A549 (cell line): ENCODE data around the gene FAR2. TPM values are rescaled to one million over a fixed set of nuclear protein-coding genes. Genes with fewer than 3 reads are reported as not detected.

Experiments used
- ATAC-seq, 2 experiments: fragments of 200-7000 bp in 1 of 2; fragments of >200 bp in 1 of 2; cut with Nextera tagmentation in 1 of 2; cut with Tn5 transposase in 1 of 2; 3 replicates each; pipeline versions ENCODE4 v1.8.0 to v1.9.1; 2018 to 2020; ENCODE audit warnings: mild to moderate bottlenecking in 1 of 2, moderate library complexity in 1 of 2
- CTCF ChIA-PET: fragments of 300-600 bp; sonication (Branson Sonifier 250); formaldehyde crosslinking; extraction: SDS; loops from one replicate; lab custom pipeline; 2021; ENCODE audit warnings: antibody characterized with exemption, inconsistent platforms; lab: Yijun Ruan, JAX
- POLR2A ChIA-PET: fragments of 350-600 bp; formaldehyde crosslinking; extraction: SDS; loops from one replicate; lab custom pipeline; 2021; ENCODE audit warnings: antibody characterized with exemption, inconsistent platforms; lab: Yijun Ruan, JAX
- DNase-seq, 2 experiments: peaks; one replicate each; pipeline versions ENCODE4 v3.0.0 to v3.0.0-alpha.2; 2011 to 2016; ENCODE audit warnings: low read depth in 1 of 2, low spot score in 1 of 2
- FAIRE-seq: peaks from 2 replicates; lab custom pipeline; 2011; peaks lifted over from hg19 to GRCh38; lab: Jason Lieb, UNC
- H3K27ac ChIP-seq, 2 experiments: fragments of >200 bp; sonication (Bioruptor Twin); formaldehyde crosslinking; 3 replicates each; pipeline ENCODE4 v1.5.1; 2016 to 2017
- H3K4me1 ChIP-seq: fragments of >200 bp; sonication (Bioruptor Twin); formaldehyde crosslinking; 3 replicates; pipeline ENCODE4 v1.6.1; 2016
- H3K4me2 ChIP-seq: fragments of >200 bp; sonication (Bioruptor Twin); formaldehyde crosslinking; 3 replicates; pipeline ENCODE4 v1.6.1; 2016
- H3K4me3 ChIP-seq: fragments of >200 bp; sonication (Bioruptor Twin); formaldehyde crosslinking; 3 replicates; pipeline ENCODE4 v1.5.1; 2016
- H3K9me3 ChIP-seq: fragments of >200 bp; sonication (Bioruptor Twin); formaldehyde crosslinking; 3 replicates; pipeline ENCODE4 v1.6.1; 2016
- CBX2 ChIP-seq: fragments of 200-600 bp; sonication (generic); IDR thresholded peaks from 2 replicates; pipeline ENCODE4 v1.6.1; 2016; ENCODE audit warnings: low read depth, mild to moderate bottlenecking, borderline replicate concordance
- CBX8 ChIP-seq: fragments of 200-600 bp; sonication (generic); IDR thresholded peaks from 2 replicates; pipeline ENCODE4 v1.6.1; 2016
- EHF ChIP-seq: fragments of 250-450 bp; sonication (Bioruptor Pico); IDR thresholded peaks from 2 replicates; pipeline ENCODE4 v1.5.0; 2020; ENCODE audit warnings: mild to moderate bottlenecking
- EHMT2 ChIP-seq: fragments of 200-600 bp; sonication (generic); IDR thresholded peaks from 2 replicates; pipeline ENCODE4 v1.6.1; 2016; ENCODE audit warnings: antibody characterized with exemption, low read depth, mild to moderate bottlenecking, moderate library complexity
- EP300 ChIP-seq, 2 experiments: fragments of >200 bp; sonication (Bioruptor Twin); formaldehyde crosslinking; IDR thresholded peaks; 2 replicates in 1 of 2; 3 replicates in 1 of 2; pipeline ENCODE4 v1.6.1; 2016 to 2017
- ESRRA ChIP-seq: fragments of 150-350 bp; IDR thresholded peaks from 2 replicates; pipeline ENCODE4 v1.6.1; 2014; ENCODE audit warnings: mild to moderate bottlenecking, low read length, borderline replicate concordance
- GATA3 ChIP-seq: IDR thresholded peaks from 2 replicates; pipeline ENCODE4 v1.6.1; 2012; ENCODE audit warnings: borderline replicate concordance
- HOXA7 ChIP-seq: fragments of 250-450 bp; sonication (Bioruptor Pico); IDR thresholded peaks from 2 replicates; pipeline ENCODE4 v1.5.0; 2020; ENCODE audit warnings: mild to moderate bottlenecking, moderate library complexity
- HOXB13 ChIP-seq: fragments of 250-450 bp; sonication (Bioruptor Pico); IDR thresholded peaks from 2 replicates; pipeline ENCODE4 v1.5.0; 2020; ENCODE audit warnings: low read depth, mild to moderate bottlenecking, moderate library complexity
- HOXB5 ChIP-seq: fragments of 250-450 bp; sonication (Bioruptor Pico); IDR thresholded peaks from 2 replicates; pipeline ENCODE4 v1.5.0; 2020; ENCODE audit warnings: mild to moderate bottlenecking, moderate library complexity
- JUN ChIP-seq, 2 experiments: fragments of >200 bp; sonication (Bioruptor Twin); formaldehyde crosslinking; IDR thresholded peaks; 2 replicates in 1 of 2; 3 replicates in 1 of 2; pipeline ENCODE4 v1.6.1; 2016 to 2017
- JUNB ChIP-seq: fragments of >200 bp; sonication (Bioruptor Twin); formaldehyde crosslinking; IDR thresholded peaks from 2 replicates; pipeline ENCODE4 v1.6.1; 2016
- KDM1A ChIP-seq: fragments of 200-600 bp; sonication (generic); IDR thresholded peaks from 2 replicates; pipeline ENCODE4 v1.6.1; 2016; ENCODE audit warnings: low read depth, mild to moderate bottlenecking
- KDM5A ChIP-seq: fragments of 200-600 bp; sonication (generic); IDR thresholded peaks from 2 replicates; pipeline ENCODE4 v1.6.1; 2016; ENCODE audit warnings: antibody characterized with exemption, mild to moderate bottlenecking
- MAZ ChIP-seq: fragments of 150-350 bp; IDR thresholded peaks from 2 replicates; pipeline ENCODE4 v1.6.1; 2014; ENCODE audit warnings: antibody characterized with exemption, low read depth, low read length, borderline replicate concordance
- NFE2L2 ChIP-seq: fragments of 150-350 bp; conservative IDR thresholded peaks from 2 replicates; pipeline ENCODE4 v1.6.1; 2014; ENCODE audit warnings: low read length
- RFX5 ChIP-seq: fragments of 450-650 bp; IDR thresholded peaks from 2 replicates; pipeline ENCODE4 v1.7.1; 2014; ENCODE audit warnings: antibody characterized with exemption, mild to moderate bottlenecking, moderate library complexity
- ZC3H11A ChIP-seq: fragments of 450-650 bp; IDR thresholded peaks from 2 replicates; pipeline ENCODE4 v1.6.1; 2014; ENCODE audit warnings: antibody characterized with exemption, mild to moderate bottlenecking
- ZFP36 ChIP-seq: fragments of 450-650 bp; IDR thresholded peaks from 2 replicates; pipeline ENCODE4 v1.6.1; 2014; ENCODE audit warnings: borderline replicate concordance; ENCODE audit not compliant: partially characterized antibody
- WGBS: methylation state at CpG from one replicate; pipeline ENCODE4 v1.1.6; 2017; ENCODE audit errors: missing lambda C conversion rate; 5-methylcytosine and 5-hydroxymethylcytosine counted together
- polyA plus RNA-seq, 4 experiments: library from polyadenylated mRNA; depleted of rRNA in 3 of 4; stranded (reverse); fragments of >200 nt; fragmentation: RNase III in 1 of 4; extraction: RNeasy Plus Mini Kit Qiagen cat#74134 plus additional on column Dnase treatment in 1 of 4; gene quantifications; 2 replicates in 3 of 4; 3 replicates in 1 of 4; pipeline ENCODE4 v1.2.3, GENCODE V29; 2011 to 2017
- TF ChIP-seq, protein P1 (sequence below): fragments of 450-650 bp; IDR thresholded peaks from 2 replicates; pipeline ENCODE4 v1.6.1; 2014; ENCODE audit warnings: antibody characterized with exemption
- TF ChIP-seq, protein P2 (sequence below): fragments of 250-450 bp; sonication (Bioruptor Pico); IDR thresholded peaks from 2 replicates; pipeline ENCODE4 v1.5.0; 2021; ENCODE audit warnings: mild to moderate bottlenecking, moderate library complexity, borderline replicate concordance
- TF ChIP-seq, protein P3 (sequence below): fragments of >200 bp; sonication (Bioruptor Twin); formaldehyde crosslinking; IDR thresholded peaks from 2 replicates; pipeline ENCODE4 v1.6.1; 2016
- TF ChIP-seq, protein P4 (sequence below): IDR thresholded peaks from 2 replicates; pipeline ENCODE4 v1.6.1; 2012

Gene FAR2
- polyA plus RNA-seq, 2 of the 4 experiments (the other 2 are of a cell fraction): 0.06 TPM; not detected in 1

DNA sequence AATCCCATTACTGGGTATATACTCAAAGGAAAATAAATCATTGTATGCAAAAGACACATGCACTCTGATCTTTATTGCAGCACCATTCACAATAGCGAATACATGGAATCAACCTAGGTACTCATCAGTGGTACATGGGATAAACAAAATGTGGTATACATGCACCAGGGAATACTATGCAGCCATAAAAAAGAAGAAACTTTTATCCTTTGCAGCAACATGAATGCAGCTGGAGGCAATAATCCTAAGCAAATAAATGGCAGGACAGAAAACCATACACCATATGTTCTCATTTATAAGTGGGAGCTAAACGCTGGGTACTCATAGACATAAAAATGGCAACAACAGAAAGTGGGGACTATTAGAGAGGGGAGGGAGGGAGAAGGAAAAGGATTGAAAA lies 216.0 kb downstream of the FAR2 start:
- Histone ChIP-seq H3K4me3 (no peak overlapping the region), H3K9me3 (no peaks in the 10 kb centered on the region)
- TF ChIP-seq KDM1A (0 out of 2 replicates have a peak, but pooled peaks have one; percentile 22), EHMT2 (no peak)
- TF ChIP-seq, all 56 proteins: peak for 1
- 94% methylated on average over 2 of the region's 2 CpGs for WGBS
- Histone ChIP-seq H3K4me2 (no peak overlapping the region), H3K4me1 (no peaks in the 10 kb centered on the region), H3K27ac (no peak overlapping the region)
- CTCF ChIA-PET: interaction anchor here (2.1 kb wide), 1 partner anchor 12 kb away, joined by 5 read pairs; no protein-coding TSS in a partner anchor
- FAIRE-seq: no peak
- POLR2A ChIA-PET: no interaction called here
- ATAC-seq: no peak
- no peak for DNase-seq

DNA sequence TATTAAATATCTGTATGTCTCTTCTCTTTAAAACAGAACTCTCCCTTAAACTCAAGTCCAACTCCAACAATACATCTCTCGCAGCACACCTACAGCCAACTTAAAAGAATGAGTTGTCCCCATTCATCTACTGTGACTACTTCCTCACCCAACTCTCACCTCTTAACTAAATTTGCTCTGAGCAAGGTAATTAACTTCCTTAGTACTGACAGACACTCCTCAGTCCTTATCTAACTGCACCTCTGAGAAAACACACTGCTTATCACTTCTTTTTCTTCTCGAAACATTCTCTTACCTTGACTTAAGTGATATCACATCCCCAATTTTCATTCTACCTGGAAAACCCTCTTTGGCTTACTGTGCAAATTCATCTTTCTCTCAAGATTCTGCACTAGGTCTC lies 224.9 kb downstream of the FAR2 start:
- no peak overlapping the region for H3K4me3 ChIP-seq
- FAIRE-seq (no peak), DNase-seq (no peak)
- H3K27ac ChIP-seq: no peak overlapping the region
- H3K4me1 ChIP-seq: no peaks in the 10 kb centered on the region; the same call in 2 of the 3 replicates
- 94% methylated on average over 2 of the region's 2 CpGs for WGBS
- POLR2A ChIA-PET: no interaction called here
- H3K4me2 ChIP-seq: no peak overlapping the region
- H3K9me3 ChIP-seq: peaks cover 4% of the 10 kb centered on the region; the same call in 1 of the 3 replicates
- no peak for TF ChIP-seq HOXA7 (CRISPR knock-in tag)
- TF ChIP-seq GATA3: no peak
- TF ChIP-seq CBX2: no peak
- TF ChIP-seq, protein P1, sequence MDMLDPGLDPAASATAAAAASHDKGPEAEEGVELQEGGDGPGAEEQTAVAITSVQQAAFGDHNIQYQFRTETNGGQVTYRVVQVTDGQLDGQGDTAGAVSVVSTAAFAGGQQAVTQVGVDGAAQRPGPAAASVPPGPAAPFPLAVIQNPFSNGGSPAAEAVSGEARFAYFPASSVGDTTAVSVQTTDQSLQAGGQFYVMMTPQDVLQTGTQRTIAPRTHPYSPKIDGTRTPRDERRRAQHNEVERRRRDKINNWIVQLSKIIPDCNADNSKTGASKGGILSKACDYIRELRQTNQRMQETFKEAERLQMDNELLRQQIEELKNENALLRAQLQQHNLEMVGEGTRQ: no peak
- TF ChIP-seq ZC3H11A: no peak
- TF ChIP-seq EHF (CRISPR knock-in tag): no peak
- TF ChIP-seq MAZ: no peak
- no peak for TF ChIP-seq JUNB
- no peak for TF ChIP-seq NFE2L2
- TF ChIP-seq, protein P2, sequence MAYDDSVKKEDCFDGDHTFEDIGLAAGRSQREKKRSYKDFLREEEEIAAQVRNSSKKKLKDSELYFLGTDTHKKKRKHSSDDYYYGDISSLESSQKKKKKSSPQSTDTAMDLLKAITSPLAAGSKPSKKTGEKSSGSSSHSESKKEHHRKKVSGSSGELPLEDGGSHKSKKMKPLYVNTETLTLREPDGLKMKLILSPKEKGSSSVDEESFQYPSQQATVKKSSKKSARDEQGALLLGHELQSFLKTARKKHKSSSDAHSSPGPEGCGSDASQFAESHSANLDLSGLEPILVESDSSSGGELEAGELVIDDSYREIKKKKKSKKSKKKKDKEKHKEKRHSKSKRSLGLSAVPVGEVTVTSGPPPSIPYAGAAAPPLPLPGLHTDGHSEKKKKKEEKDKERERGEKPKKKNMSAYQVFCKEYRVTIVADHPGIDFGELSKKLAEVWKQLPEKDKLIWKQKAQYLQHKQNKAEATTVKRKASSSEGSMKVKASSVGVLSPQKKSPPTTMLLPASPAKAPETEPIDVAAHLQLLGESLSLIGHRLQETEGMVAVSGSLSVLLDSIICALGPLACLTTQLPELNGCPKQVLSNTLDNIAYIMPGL (CRISPR knock-in tag): no peak
- TF ChIP-seq CBX8: no peak
- no peak for TF ChIP-seq ZFP36
- TF ChIP-seq ESRRA: no peak
- no peak for TF ChIP-seq KDM5A
- TF ChIP-seq, protein P3, sequence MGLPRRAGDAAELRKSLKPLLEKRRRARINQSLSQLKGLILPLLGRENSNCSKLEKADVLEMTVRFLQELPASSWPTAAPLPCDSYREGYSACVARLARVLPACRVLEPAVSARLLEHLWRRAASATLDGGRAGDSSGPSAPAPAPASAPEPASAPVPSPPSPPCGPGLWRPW: no peak
- TF ChIP-seq, all 56 proteins: peak for 0
- CTCF ChIA-PET: no interaction called here
- no peak for ATAC-seq

DNA sequence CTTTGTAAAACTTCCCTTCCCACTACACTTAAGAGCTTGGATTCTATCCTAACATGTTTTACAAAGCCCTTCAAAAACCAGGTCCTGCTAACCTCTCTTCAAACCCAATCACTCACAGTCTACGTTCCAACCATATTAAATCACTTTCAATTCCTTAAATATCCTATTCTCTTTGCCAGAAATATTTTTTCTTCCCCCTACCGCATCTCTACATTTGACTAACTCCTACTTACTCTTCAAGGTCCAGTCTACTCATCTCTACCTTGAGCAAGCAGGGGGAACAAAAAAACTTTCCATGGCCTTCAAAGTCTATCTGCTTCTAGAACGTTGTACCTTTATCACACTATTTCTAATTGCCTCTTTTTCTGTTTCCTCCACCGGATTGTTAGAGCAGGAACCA lies 225.8 kb downstream of the FAR2 start:
- no peak overlapping the region for H3K27ac ChIP-seq
- DNase-seq (no peak), FAIRE-seq (no peak), ATAC-seq (no peak)
- peaks cover 9% of the 10 kb centered on the region; the same call in 2 of the 3 replicates for H3K4me1 ChIP-seq
- H3K4me2 ChIP-seq: no peak overlapping the region
- no peak overlapping the region for H3K4me3 ChIP-seq
- 89% methylated on average over 4 of the region's 4 CpGs for WGBS
- CTCF ChIA-PET: no interaction called here
- POLR2A ChIA-PET: no interaction called here
- peaks cover 4% of the 10 kb centered on the region; the same call in 1 of the 3 replicates for H3K9me3 ChIP-seq
- TF ChIP-seq ESRRA (no peak), JUN (IDR thresholded peaks at IDR 0.05) (no peak), RFX5 (no peak), EHMT2 (no peak), HOXB5 (no peak), EP300 (IDR thresholded peaks at IDR 0.05) (no peak), HOXB13 (no peak), KDM5A (no peak)
- TF ChIP-seq, protein P4, sequence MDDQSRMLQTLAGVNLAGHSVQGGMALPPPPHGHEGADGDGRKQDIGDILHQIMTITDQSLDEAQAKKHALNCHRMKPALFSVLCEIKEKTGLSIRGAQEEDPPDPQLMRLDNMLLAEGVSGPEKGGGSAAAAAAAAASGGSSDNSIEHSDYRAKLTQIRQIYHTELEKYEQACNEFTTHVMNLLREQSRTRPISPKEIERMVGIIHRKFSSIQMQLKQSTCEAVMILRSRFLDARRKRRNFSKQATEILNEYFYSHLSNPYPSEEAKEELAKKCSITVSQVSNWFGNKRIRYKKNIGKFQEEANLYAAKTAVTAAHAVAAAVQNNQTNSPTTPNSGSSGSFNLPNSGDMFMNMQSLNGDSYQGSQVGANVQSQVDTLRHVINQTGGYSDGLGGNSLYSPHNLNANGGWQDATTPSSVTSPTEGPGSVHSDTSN: no peak
- TF ChIP-seq, all 56 proteins: peak for 0
